ENCODE results near the gene RPL37.
"Not testable (repeated sequence)": the region's sequence is repeated elsewhere in the genome, so short reads cannot be mapped to it uniquely, and the experiment has no call there.

RPL37 gene

GRCh38 chr5:40871177-40871576, 36.2 kb upstream of the RPL37 start:
- Histone ChIP-seq H3K27me3 (ENCODE audit: insufficient read depth, low read length) (no peaks in the 10 kb centered on the region), H4K8ac (ENCODE audit: low read depth, low read length) (no peak overlapping the region), H3K9ac (ENCODE audit: low read length) (no peak overlapping the region), H2BK120ac (ENCODE audit: insufficient read depth, low read length, poor library complexity) (no peak overlapping the region), H4K12ac (ENCODE audit: low read depth, low read length) (no peak overlapping the region), H2AFZ (ENCODE audit: insufficient read depth, low read length, poor library complexity) (no peak overlapping the region), H3K4me1 (ENCODE audit: control insufficient read depth in 1 of 2, insufficient read depth in 2 of 2, low read length in 2 of 2) (peaks cover 4 to 6% of the 10 kb centered on the region in 2 experiments), H3K79me2 (ENCODE audit: control insufficient read depth, insufficient read depth, low read length, poor library complexity) (peaks cover 2% of the 10 kb centered on the region), H3K18ac (ENCODE audit: low read length) (no peak overlapping the region), H3K4ac (ENCODE audit: low read depth, low read length) (no peak overlapping the region), H3K4me3 (ENCODE audit: low read depth, low read length) (no peak overlapping the region), H3K14ac (ENCODE audit: low read length) (peak overlapping the region; percentile 6), H2BK12ac (ENCODE audit: low read length) (peak overlapping the region; percentile 15), H3K36me3 (ENCODE audit: control insufficient read depth in 1 of 2, insufficient read depth in 2 of 2, low read length in 2 of 2) (peaks cover 0 to 2% of the 10 kb centered on the region in 2 experiments), H3K9me3 (ENCODE audit: insufficient read depth, low read depth, low read length) (peaks cover 5% of the 10 kb centered on the region), H4K91ac (ENCODE audit: low read depth, low read length) (no peak overlapping the region), H3K4me2 (ENCODE audit: low read length) (no peak overlapping the region), H3K27ac (ENCODE audit: low read depth, low read length) (no peak overlapping the region), H3K23ac (ENCODE audit: low read length) (no peak overlapping the region), H2AK5ac (ENCODE audit: low read length) (no peak overlapping the region), H2BK5ac (ENCODE audit: low read depth, low read length, poor library complexity) (peak overlapping the region; percentile 36), H3K79me1 (ENCODE audit: low read length) (peaks cover 12% of the 10 kb centered on the region)
- DNase-seq: no peak
- no CpG with 5 or more reads among the region's 4 CpGs for WGBS (ENCODE audit: extremely low coverage, insufficient coverage, insufficient read length)

- Histone ChIP-seq H3K4me1 (ENCODE audit: control insufficient read depth in 1 of 2, insufficient read depth in 2 of 2, low read length in 2 of 2) (peaks cover 4 to 6% of the 10 kb centered on the region in 2 experiments), H2AK5ac (ENCODE audit: low read length) (no peak overlapping the region), H3K79me1 (ENCODE audit: low read length) (peaks cover 12% of the 10 kb centered on the region), H3K79me2 (ENCODE audit: control insufficient read depth, insufficient read depth, low read length, poor library complexity) (peaks cover 2% of the 10 kb centered on the region), H3K27ac (ENCODE audit: low read depth, low read length) (no peak overlapping the region), H3K4me3 (ENCODE audit: low read depth, low read length) (no peak overlapping the region), H3K9ac (ENCODE audit: low read length) (no peak overlapping the region), H2AFZ (ENCODE audit: insufficient read depth, low read length, poor library complexity) (no peak overlapping the region), H3K23ac (ENCODE audit: low read length) (no peak overlapping the region), H2BK12ac (ENCODE audit: low read length) (no peak overlapping the region), H4K12ac (ENCODE audit: low read depth, low read length) (no peak overlapping the region), H2BK120ac (ENCODE audit: insufficient read depth, low read length, poor library complexity) (no peak overlapping the region), H2BK5ac (ENCODE audit: low read depth, low read length, poor library complexity) (no peak overlapping the region), H3K18ac (ENCODE audit: low read length) (no peak overlapping the region), H3K4me2 (ENCODE audit: low read length) (no peak overlapping the region), H3K27me3 (ENCODE audit: insufficient read depth, low read length) (no peaks in the 10 kb centered on the region), H3K4ac (ENCODE audit: low read depth, low read length) (no peak overlapping the region), H3K14ac (ENCODE audit: low read length) (no peak overlapping the region), H4K91ac (ENCODE audit: low read depth, low read length) (no peak overlapping the region), H4K8ac (ENCODE audit: low read depth, low read length) (no peak overlapping the region), H3K9me3 (ENCODE audit: insufficient read depth, low read depth, low read length) (peaks cover 7% of the 10 kb centered on the region), H3K36me3 (ENCODE audit: control insufficient read depth in 1 of 2, insufficient read depth in 2 of 2, low read length in 2 of 2) (peaks cover 0 to 2% of the 10 kb centered on the region in 2 experiments)
- DNase-seq: no peak
- WGBS (ENCODE audit: extremely low coverage, insufficient coverage, insufficient read length): no CpG with 5 or more reads among the region's 1 CpG
Observed at GRCh38 chr5:40869384-40869783, 34.4 kb upstream of the RPL37 start.

- Histone ChIP-seq H3K18ac (ENCODE audit: low read length) (no peak overlapping the region), H3K79me1 (ENCODE audit: low read length) (peaks cover 7% of the 10 kb centered on the region), H3K36me3 (ENCODE audit: control insufficient read depth in 1 of 2, insufficient read depth in 2 of 2, low read length in 2 of 2) (peaks cover 0 to 2% of the 10 kb centered on the region in 2 experiments), H3K14ac (ENCODE audit: low read length) (no peak overlapping the region), H3K4me3 (ENCODE audit: low read depth, low read length) (no peak overlapping the region), H3K79me2 (ENCODE audit: control insufficient read depth, insufficient read depth, low read length, poor library complexity) (peaks cover 2% of the 10 kb centered on the region), H3K4ac (ENCODE audit: low read depth, low read length) (no peak overlapping the region), H3K27ac (ENCODE audit: low read depth, low read length) (no peak overlapping the region), H2BK12ac (ENCODE audit: low read length) (no peak overlapping the region), H3K4me2 (ENCODE audit: low read length) (no peak overlapping the region), H4K8ac (ENCODE audit: low read depth, low read length) (no peak overlapping the region), H2AFZ (ENCODE audit: insufficient read depth, low read length, poor library complexity) (no peak overlapping the region), H4K12ac (ENCODE audit: low read depth, low read length) (no peak overlapping the region), H2BK120ac (ENCODE audit: insufficient read depth, low read length, poor library complexity) (no peak overlapping the region), H2BK5ac (ENCODE audit: low read depth, low read length, poor library complexity) (no peak overlapping the region), H3K27me3 (ENCODE audit: insufficient read depth, low read length) (no peaks in the 10 kb centered on the region), H3K9ac (ENCODE audit: low read length) (no peak overlapping the region), H4K91ac (ENCODE audit: low read depth, low read length) (no peak overlapping the region), H3K4me1 (ENCODE audit: control insufficient read depth in 1 of 2, insufficient read depth in 2 of 2, low read length in 2 of 2) (peaks cover 4 to 6% of the 10 kb centered on the region in 2 experiments), H2AK5ac (ENCODE audit: low read length) (no peak overlapping the region), H3K23ac (ENCODE audit: low read length) (no peak overlapping the region), H3K9me3 (ENCODE audit: insufficient read depth, low read depth, low read length) (peaks cover 5% of the 10 kb centered on the region)
- DNase-seq: no peak
- no CpG with 5 or more reads among the region's 5 CpGs for WGBS (ENCODE audit: extremely low coverage, insufficient coverage, insufficient read length)
Observed at GRCh38 chr5:40866844-40867243, 31.8 kb upstream of the RPL37 start.

- not testable (repeated sequence) for H3K27ac ChIP-seq (ENCODE audit: low read depth, low read length); H2BK12ac ChIP-seq (ENCODE audit: low read length); H4K91ac ChIP-seq (ENCODE audit: low read depth, low read length); H2AK5ac ChIP-seq (ENCODE audit: low read length); H3K79me2 ChIP-seq (ENCODE audit: control insufficient read depth, insufficient read depth, low read length, poor library complexity); H3K4me2 ChIP-seq (ENCODE audit: low read length); H3K79me1 ChIP-seq (ENCODE audit: low read length); H3K36me3 ChIP-seq (ENCODE audit: control insufficient read depth in 1 of 2, insufficient read depth in 2 of 2, low read length in 2 of 2); H2BK5ac ChIP-seq (ENCODE audit: low read depth, low read length, poor library complexity); H3K27me3 ChIP-seq (ENCODE audit: insufficient read depth, low read length); H3K4me1 ChIP-seq (ENCODE audit: control insufficient read depth in 1 of 2, insufficient read depth in 2 of 2, low read length in 2 of 2); H4K12ac ChIP-seq (ENCODE audit: low read depth, low read length); DNase-seq; H3K9ac ChIP-seq (ENCODE audit: low read length); H4K8ac ChIP-seq (ENCODE audit: low read depth, low read length); H3K4me3 ChIP-seq (ENCODE audit: low read depth, low read length); H3K4ac ChIP-seq (ENCODE audit: low read depth, low read length); H3K23ac ChIP-seq (ENCODE audit: low read length); H3K9me3 ChIP-seq (ENCODE audit: insufficient read depth, low read depth, low read length); H2BK120ac ChIP-seq (ENCODE audit: insufficient read depth, low read length, poor library complexity); H2AFZ ChIP-seq (ENCODE audit: insufficient read depth, low read length, poor library complexity); H3K18ac ChIP-seq (ENCODE audit: low read length); H3K14ac ChIP-seq (ENCODE audit: low read length)
- no CpG with 5 or more reads among the region's 5 CpGs for WGBS (ENCODE audit: extremely low coverage, insufficient coverage, insufficient read length)
Observed at GRCh38 chr5:40865004-40865403, 30.0 kb upstream of the RPL37 start.
